ENCODE data around the gene TAS1R3. TPM values are rescaled to one million over a fixed set of nuclear protein-coding genes. Genes with fewer than 3 reads are reported as not detected.

TAS1R3 gene
- total and polyA plus RNA-seq, 5 experiments from 2014 or later, result 0.10 to 3.0 (median 2.7) TPM; not detected in 2

- POLR2A ChIA-PET, result interaction anchor here (3.3 to 7.4 kb wide), 2 partner anchors 9 to 15 kb away, joined by 12 to 105 read pairs; partner anchors contain the start of gene AURKAIP1
- ATAC-seq, result no peak
- no peaks in the 10 kb centered on the region for H3K9me3 Mint-ChIP-seq
- no peak for DNase-seq
- H3K27me3 Mint-ChIP-seq, result peaks cover 0 to 14% (median 0%) of the 10 kb centered on the region in 5 donors
- H3K27ac Mint-ChIP-seq, result peak overlapping the region in 7 of 10 donors; percentile 6 to 88 (median 38)
- H3K4me3 Mint-ChIP-seq, result peak overlapping the region in 5 of 10 donors; percentile 26 to 80 (median 37)
- H3K4me1 Mint-ChIP-seq, result peaks cover 24 to 55% (median 44%) of the 10 kb centered on the region in 4 donors
- H3K36me3 Mint-ChIP-seq, result no peaks in the 10 kb centered on the region
These were observed 25.8 kb downstream of the TAS1R3 start for GRCh38 chr1:1356796-1357401.

- POLR2A ChIA-PET, result interaction anchor here (3.3 to 7.4 kb wide), 2 partner anchors 10 to 14 kb away, joined by 12 to 105 read pairs; partner anchors contain the start of gene AURKAIP1
- DNase-seq (peak in 1 of 10 donors; percentile 3), ATAC-seq (no peak)
- Mint-ChIP-seq H3K36me3 (no peaks in the 10 kb centered on the region), H3K27me3 (peaks cover 0 to 8% (median 0%) of the 10 kb centered on the region in 5 donors), H3K4me3 (peak overlapping the region in 8 of 10 donors; percentile 8 to 82 (median 52)), H3K9me3 (no peaks in the 10 kb centered on the region), H3K27ac (peak overlapping the region in 8 of 10 donors; percentile 1 to 88 (median 36)), H3K4me1 (peaks cover 15 to 45% (median 36%) of the 10 kb centered on the region in 4 donors)
These were observed 26.9 kb downstream of the TAS1R3 start for GRCh38 chr1:1357871-1358432.

- Mint-ChIP-seq H3K4me1 (peaks cover 13 to 39% (median 30%) of the 10 kb centered on the region in 4 donors), H3K9me3 (no peaks in the 10 kb centered on the region), H3K27ac (peak within 1 kb of the TSS; percentile 70 to 94 (median 88)), H3K27me3 (peaks cover 0 to 8% (median 0%) of the 10 kb centered on the region in 5 donors), H3K4me3 (peak within 1 kb of the TSS; percentile 34 to 82 (median 78)), H3K36me3 (no peaks in the 10 kb centered on the region)
- peak in 1 of 10 donors; percentile 7 for DNase-seq
- POLR2A ChIA-PET, result interaction anchor here (0.6 to 7.4 kb wide), 6 partner anchors 10 to 96 kb away, joined by 3 to 105 read pairs (median 12); partner anchors contain the start of genes AURKAIP1 and MRPL20
- peak; percentile 21 to 29 for ATAC-seq
These were observed 27.6 kb downstream of the TAS1R3 start, which contains the start of gene MXRA8 for GRCh38 chr1:1358433-1359271. TSS of gene MXRA8 (minus strand) at chr1:1358555. CDS start at chr1:1358504, 51 bp downstream.

DNA sequence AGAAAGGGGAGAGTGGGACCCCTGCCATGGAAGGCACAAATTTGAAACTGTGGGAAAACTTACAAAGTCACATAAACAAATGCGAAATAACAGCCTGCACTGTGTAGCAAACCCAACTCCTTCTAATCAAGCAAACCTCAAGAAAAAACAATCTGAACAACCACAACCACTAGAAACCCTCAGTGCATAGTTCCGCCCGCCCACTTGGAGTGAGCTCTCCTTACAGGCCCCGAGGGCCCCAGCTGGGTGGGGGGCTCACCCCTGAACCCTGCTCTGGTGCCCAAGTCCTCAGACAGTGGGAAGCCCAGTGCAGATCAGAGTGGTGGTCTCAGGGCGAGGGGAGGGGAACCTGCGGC, 28.2 kb downstream of the TAS1R3 start:
- peak overlapping the region; percentile 70 to 94 (median 88) for H3K27ac Mint-ChIP-seq
- POLR2A ChIA-PET, result interaction anchor here (0.6 to 3.3 kb wide), 5 partner anchors 11 to 96 kb away, joined by 3 to 37 read pairs (median 12); partner anchors contain the start of genes AURKAIP1 and MRPL20
- peak; percentile 83 to 90 for ATAC-seq
- peak in 5 of 10 donors; percentile 8 to 77 (median 58) for DNase-seq
- H3K36me3 Mint-ChIP-seq, result no peaks in the 10 kb centered on the region
- H3K27me3 Mint-ChIP-seq, result peaks cover 0 to 7% (median 0%) of the 10 kb centered on the region in 5 donors
- H3K4me1 Mint-ChIP-seq, result peaks cover 13 to 37% (median 25%) of the 10 kb centered on the region in 4 donors
- H3K4me3 Mint-ChIP-seq, result peak overlapping the region; percentile 34 to 82 (median 78)
- no peaks in the 10 kb centered on the region for H3K9me3 Mint-ChIP-seq

GRCh38 chr1:1359664-1360468, 28.8 kb downstream of the TAS1R3 start:
- H3K27ac Mint-ChIP-seq, result peak overlapping the region in 9 of 10 donors; percentile 71 to 94 (median 89)

GRCh38 chr1:1360506-1361169, 29.6 kb downstream of the TAS1R3 start:
- H3K27ac Mint-ChIP-seq, result peak overlapping the region in 3 of 10 donors; percentile 22 to 34 (median 31)
- H3K36me3 Mint-ChIP-seq, result no peaks in the 10 kb centered on the region
- POLR2A ChIA-PET, result interaction anchor here (2.2 to 2.3 kb wide), 2 partner anchors 10 to 15 kb away, joined by 12 to 37 read pairs; partner anchors contain the start of gene AURKAIP1
- H3K4me1 Mint-ChIP-seq, result peaks cover 13 to 36% (median 24%) of the 10 kb centered on the region in 4 donors
- H3K9me3 Mint-ChIP-seq, result no peaks in the 10 kb centered on the region
- DNase-seq, result peak in 1 of 10 donors; percentile 31
- H3K27me3 Mint-ChIP-seq, result peaks cover 0 to 7% (median 0%) of the 10 kb centered on the region in 5 donors
- no peak for ATAC-seq
- peak overlapping the region in 3 of 10 donors; percentile 1 to 39 (median 34) for H3K4me3 Mint-ChIP-seq

More at GRCh38 chr1:1359664-1360468, 28.8 kb downstream of the TAS1R3 start:
- ATAC-seq (no peak), DNase-seq (peak in 2 of 10 donors; percentile 8 to 45)
- no peaks in the 10 kb centered on the region for H3K9me3 Mint-ChIP-seq
- peak overlapping the region in 9 of 10 donors; percentile 40 to 82 (median 78) for H3K4me3 Mint-ChIP-seq
- POLR2A ChIA-PET, result interaction anchor here (1.4 to 3.3 kb wide), 4 partner anchors 10 to 47 kb away, joined by 3 to 37 read pairs (median 12); partner anchors contain the start of genes AURKAIP1 and MRPL20
- no peaks in the 10 kb centered on the region for H3K36me3 Mint-ChIP-seq
- H3K27me3 Mint-ChIP-seq, result peaks cover 0 to 7% (median 0%) of the 10 kb centered on the region in 5 donors
- H3K4me1 Mint-ChIP-seq, result peaks cover 13 to 36% (median 24%) of the 10 kb centered on the region in 4 donors

GRCh38 chr1:1361233-1361981, 30.3 kb downstream of the TAS1R3 start:
- no peaks in the 10 kb centered on the region for H3K36me3 Mint-ChIP-seq
- peaks cover 0 to 7% (median 0%) of the 10 kb centered on the region in 5 donors for H3K27me3 Mint-ChIP-seq
- peak overlapping the region in 1 of 10 donors; percentile 22 for H3K27ac Mint-ChIP-seq
- H3K4me1 Mint-ChIP-seq, result peaks cover 13 to 36% (median 24%) of the 10 kb centered on the region in 4 donors
- POLR2A ChIA-PET, result no interaction called here
- DNase-seq (peak in 1 of 10 donors; percentile 54), ATAC-seq (no peak)
- no peaks in the 10 kb centered on the region for H3K9me3 Mint-ChIP-seq
- H3K4me3 Mint-ChIP-seq, result peak overlapping the region in 2 of 10 donors; percentile 1 to 34

GRCh38 chr1:1361982-1362423, 30.9 kb downstream of the TAS1R3 start:
- H3K36me3 Mint-ChIP-seq, result no peaks in the 10 kb centered on the region
- ATAC-seq (no peak), DNase-seq (peak in 1 of 10 donors; percentile 16)
- peaks cover 13 to 36% (median 24%) of the 10 kb centered on the region in 4 donors for H3K4me1 Mint-ChIP-seq
- H3K4me3 Mint-ChIP-seq, result no peak overlapping the region
- no peaks in the 10 kb centered on the region for H3K9me3 Mint-ChIP-seq
- POLR2A ChIA-PET, result interaction anchor here (1.2 kb wide), 1 partner anchor 13 kb away, joined by 4 read pairs; the partner anchor contains the start of gene AURKAIP1
- H3K27me3 Mint-ChIP-seq, result peaks cover 0 to 7% (median 0%) of the 10 kb centered on the region in 5 donors
- peak overlapping the region in 3 of 10 donors; percentile 5 to 58 (median 32) for H3K27ac Mint-ChIP-seq

GRCh38 chr1:1364266-1364665, 33.2 kb downstream of the TAS1R3 start:
- H3K36me3 Mint-ChIP-seq, result no peaks in the 10 kb centered on the region
- no peak for DNase-seq
- POLR2A ChIA-PET, result no interaction called here
- no peak overlapping the region for H3K4me3 Mint-ChIP-seq
- peaks cover 0 to 6% (median 0%) of the 10 kb centered on the region in 5 donors for H3K27me3 Mint-ChIP-seq
- H3K9me3 Mint-ChIP-seq, result no peaks in the 10 kb centered on the region
- peak overlapping the region in 1 of 10 donors; percentile 62 for H3K27ac Mint-ChIP-seq
- ATAC-seq, result no peak
- peaks cover 8 to 19% (median 11%) of the 10 kb centered on the region in 4 donors for H3K4me1 Mint-ChIP-seq
